ENCODE data around the gene KLC1. TPM values are rescaled to one million over a fixed set of nuclear protein-coding genes. Genes with fewer than 3 reads are reported as not detected.

The KLC1 gene
- total RNA-seq, 1 donor from 2014 or later: 171 TPM

DNA sequence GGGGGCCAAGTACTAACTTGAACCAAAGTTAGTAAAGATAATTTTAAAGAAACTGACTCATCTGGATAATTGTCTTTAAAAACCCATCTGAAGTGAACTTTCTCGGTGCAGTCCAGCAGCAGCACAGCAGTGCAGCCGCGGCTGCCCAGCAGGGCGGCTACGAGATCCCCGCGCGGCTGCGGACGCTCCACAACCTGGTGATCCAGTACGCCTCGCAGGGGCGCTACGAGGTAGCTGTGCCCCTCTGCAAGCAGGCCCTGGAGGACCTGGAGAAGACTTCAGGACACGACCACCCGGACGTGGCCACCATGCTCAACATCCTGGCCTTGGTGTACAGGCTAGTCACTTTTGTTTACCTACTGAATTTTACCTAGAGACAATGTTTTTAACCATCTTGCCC, 33.6 kb downstream of the KLC1 start:
- DNase-seq (no peak), ATAC-seq (no peak)
- Histone ChIP-seq H3K4me1 (peaks cover 12% of the 10 kb centered on the region), H3K27ac (no peak overlapping the region), H3K9me3 (no peaks in the 10 kb centered on the region), H3K27me3 (ENCODE audit: low read depth) (no peaks in the 10 kb centered on the region), H3K4me3 (no peak overlapping the region), H3K36me3 (peaks cover 99% of the 10 kb centered on the region)
- TF ChIP-seq, protein P1, sequence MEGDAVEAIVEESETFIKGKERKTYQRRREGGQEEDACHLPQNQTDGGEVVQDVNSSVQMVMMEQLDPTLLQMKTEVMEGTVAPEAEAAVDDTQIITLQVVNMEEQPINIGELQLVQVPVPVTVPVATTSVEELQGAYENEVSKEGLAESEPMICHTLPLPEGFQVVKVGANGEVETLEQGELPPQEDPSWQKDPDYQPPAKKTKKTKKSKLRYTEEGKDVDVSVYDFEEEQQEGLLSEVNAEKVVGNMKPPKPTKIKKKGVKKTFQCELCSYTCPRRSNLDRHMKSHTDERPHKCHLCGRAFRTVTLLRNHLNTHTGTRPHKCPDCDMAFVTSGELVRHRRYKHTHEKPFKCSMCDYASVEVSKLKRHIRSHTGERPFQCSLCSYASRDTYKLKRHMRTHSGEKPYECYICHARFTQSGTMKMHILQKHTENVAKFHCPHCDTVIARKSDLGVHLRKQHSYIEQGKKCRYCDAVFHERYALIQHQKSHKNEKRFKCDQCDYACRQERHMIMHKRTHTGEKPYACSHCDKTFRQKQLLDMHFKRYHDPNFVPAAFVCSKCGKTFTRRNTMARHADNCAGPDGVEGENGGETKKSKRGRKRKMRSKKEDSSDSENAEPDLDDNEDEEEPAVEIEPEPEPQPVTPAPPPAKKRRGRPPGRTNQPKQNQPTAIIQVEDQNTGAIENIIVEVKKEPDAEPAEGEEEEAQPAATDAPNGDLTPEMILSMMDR (IDR thresholded peaks at IDR 0.05): no peak
- intact Hi-C loops (cut with DNase I): no loop called here

DNA sequence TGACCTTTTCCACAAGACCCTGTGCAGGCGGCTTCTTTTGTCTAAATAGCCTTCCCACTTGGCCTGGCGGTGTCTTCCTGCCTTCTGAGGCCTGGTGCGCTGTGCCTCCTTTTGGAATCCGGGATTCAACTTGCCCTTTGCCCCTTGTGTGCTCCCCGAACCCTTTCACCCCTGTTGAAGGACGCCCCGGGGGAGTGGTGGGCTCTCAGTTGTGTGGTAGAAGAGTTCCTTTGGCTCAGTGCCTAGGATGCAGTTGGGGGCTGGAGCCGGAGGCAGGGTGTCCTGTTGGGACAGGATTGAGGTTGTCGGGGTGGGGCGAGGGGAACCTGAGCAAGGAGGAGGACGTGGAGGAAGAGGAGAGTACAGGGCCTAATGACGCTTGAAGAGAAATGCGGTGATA, 34.5 kb downstream of the KLC1 start:
- intact Hi-C loops (cut with DNase I): no loop called here
- Histone ChIP-seq H3K36me3 (peaks cover 99% of the 10 kb centered on the region), H3K27ac (peak overlapping the region; percentile 49), H3K4me3 (no peak overlapping the region), H3K4me1 (peaks cover 8% of the 10 kb centered on the region), H3K9me3 (no peaks in the 10 kb centered on the region), H3K27me3 (ENCODE audit: low read depth) (no peaks in the 10 kb centered on the region)
- TF ChIP-seq, protein P1 (IDR thresholded peaks at IDR 0.05): no peak
- DNase-seq (no peak), ATAC-seq (peak; percentile 19 to 42)

DNA sequence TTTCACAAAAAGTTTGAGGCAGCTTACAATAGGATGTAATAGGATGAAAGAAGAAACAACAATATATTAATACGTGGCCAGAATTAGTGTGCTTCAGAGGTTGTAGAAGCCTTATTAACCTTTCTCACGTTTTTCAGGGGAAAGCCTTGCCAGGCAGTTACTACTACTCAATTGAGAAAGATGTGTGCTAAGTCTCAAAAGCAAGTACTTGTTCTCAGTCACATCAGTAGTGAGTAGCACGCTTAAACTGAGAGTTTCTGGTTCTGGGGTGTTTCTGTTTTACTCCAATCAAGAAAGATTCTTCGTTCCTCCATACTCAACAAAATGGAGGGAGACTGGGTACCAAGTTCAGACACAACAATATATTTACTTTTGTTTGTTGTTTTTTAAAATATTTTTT, 38.7 kb downstream of the KLC1 start:
- no peaks in the 10 kb centered on the region for H3K27me3 ChIP-seq (ENCODE audit: low read depth)
- peaks cover 8% of the 10 kb centered on the region for H3K4me1 ChIP-seq
- ATAC-seq (no peak), DNase-seq (no peak)
- intact Hi-C loops (cut with DNase I): no loop called here
- TF ChIP-seq, protein P1 (IDR thresholded peaks at IDR 0.05): no peak
- H3K4me3 ChIP-seq: no peak overlapping the region
- peaks cover 100% of the 10 kb centered on the region for H3K36me3 ChIP-seq
- H3K27ac ChIP-seq: no peak overlapping the region
- no peaks in the 10 kb centered on the region for H3K9me3 ChIP-seq

DNA sequence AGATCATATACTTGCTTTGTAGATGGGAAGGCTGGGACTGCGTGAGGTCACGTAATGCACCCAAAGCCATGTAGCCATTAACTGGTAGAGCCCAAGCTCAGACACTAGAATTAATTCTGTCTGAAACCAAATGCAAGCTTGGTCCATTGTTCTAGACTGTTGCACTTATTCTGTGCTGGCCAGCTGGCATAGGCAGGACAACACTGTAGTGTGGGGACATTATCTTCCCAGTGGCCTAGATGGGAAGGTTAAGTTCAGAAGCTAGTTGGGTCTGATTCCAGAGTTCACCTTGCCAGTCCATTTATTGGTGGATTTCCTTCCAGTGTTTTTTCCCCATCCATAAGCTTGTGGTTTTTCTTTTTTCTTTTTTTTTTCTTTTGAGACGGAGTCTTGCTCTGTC, 39.1 kb downstream of the KLC1 start:
- intact Hi-C loops (cut with DNase I): no loop called here
- Histone ChIP-seq H3K27me3 (ENCODE audit: low read depth) (no peaks in the 10 kb centered on the region), H3K36me3 (peaks cover 100% of the 10 kb centered on the region), H3K4me3 (no peak overlapping the region), H3K27ac (no peak overlapping the region), H3K9me3 (no peaks in the 10 kb centered on the region), H3K4me1 (peaks cover 8% of the 10 kb centered on the region)
- TF ChIP-seq, protein P1 (IDR thresholded peaks at IDR 0.05): no peak
- DNase-seq: no peak
- ATAC-seq: no peak

DNA sequence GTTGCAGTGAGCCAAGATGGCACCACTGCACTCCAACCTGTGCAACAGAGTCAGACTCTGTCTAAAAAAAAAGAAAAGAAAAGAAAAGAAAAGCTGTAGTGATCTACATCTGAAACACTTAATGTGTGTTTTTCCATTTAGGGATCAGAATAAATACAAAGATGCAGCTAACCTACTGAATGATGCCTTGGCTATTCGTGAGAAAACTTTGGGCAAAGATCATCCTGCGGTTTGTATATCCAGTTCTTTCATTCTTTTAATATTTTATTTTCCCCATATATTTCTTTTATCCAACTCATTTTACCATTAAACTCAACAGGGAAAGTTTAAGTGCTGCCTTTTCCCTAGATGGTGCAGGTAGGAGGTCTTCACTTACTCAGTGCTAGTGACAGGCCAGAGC, 40.4 kb downstream of the KLC1 start:
- TF ChIP-seq, protein P1 (IDR thresholded peaks at IDR 0.05): no peak
- no peaks in the 10 kb centered on the region for H3K4me1 ChIP-seq
- H3K27ac ChIP-seq: no peak overlapping the region
- no peak for ATAC-seq
- no peaks in the 10 kb centered on the region for H3K9me3 ChIP-seq
- no peak for DNase-seq
- peaks cover 100% of the 10 kb centered on the region for H3K36me3 ChIP-seq
- H3K4me3 ChIP-seq: no peak overlapping the region
- intact Hi-C loops (cut with DNase I): no loop called here
- no peaks in the 10 kb centered on the region for H3K27me3 ChIP-seq (ENCODE audit: low read depth)

DNA sequence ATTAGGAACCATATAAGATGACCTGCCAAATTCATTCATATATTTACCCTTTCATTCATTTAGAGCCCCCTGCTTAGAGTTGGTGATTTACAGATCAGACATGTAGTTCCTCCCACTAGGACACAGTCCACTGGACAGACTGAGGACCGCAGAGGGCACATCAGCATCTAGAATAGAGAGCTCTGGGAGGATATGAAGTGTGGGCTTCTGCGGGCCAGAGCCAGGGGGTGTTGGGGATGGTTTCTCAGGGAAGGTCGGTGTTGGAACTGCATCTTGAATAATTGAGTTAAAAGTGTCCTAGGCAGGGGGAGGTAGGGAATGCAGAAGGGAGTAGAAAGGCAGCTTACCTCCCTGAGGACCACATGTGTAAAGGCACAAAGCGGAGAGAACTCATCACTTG, 42.9 kb downstream of the KLC1 start:
- ATAC-seq: no peak
- no peaks in the 10 kb centered on the region for H3K9me3 ChIP-seq
- H3K4me3 ChIP-seq: no peak overlapping the region
- DNase-seq: no peak
- H3K27me3 ChIP-seq (ENCODE audit: low read depth): no peaks in the 10 kb centered on the region
- H3K27ac ChIP-seq: no peak overlapping the region
- H3K4me1 ChIP-seq: no peaks in the 10 kb centered on the region
- intact Hi-C loops (cut with DNase I): no loop called here
- TF ChIP-seq, protein P1 (IDR thresholded peaks at IDR 0.05): no peak
- peaks cover 100% of the 10 kb centered on the region for H3K36me3 ChIP-seq

All from lower lobe of right lung (tissue), 2 donors.